ENCODE results near the gene KEAP1.
A peak's percentile ranks its signal among the peaks of the same experiment; 100 is the strongest.

The KEAP1 gene

GRCh38 chr19:10508036-10508435, 4.9 kb upstream of the KEAP1 start:
- no peak for DNase-seq (ENCODE audit: low read depth)
- no peak overlapping the region for H3K4me3 ChIP-seq (ENCODE audit: low read depth, low read length)
- no peak for TF ChIP-seq CTCF (IDR thresholded peaks at IDR 0.05; ENCODE audit: low read depth, low read length, missing control alignments)

- no peak for DNase-seq (ENCODE audit: low read depth)
- peak; percentile 91 for TF ChIP-seq CTCF (IDR thresholded peaks at IDR 0.05; ENCODE audit: low read depth, low read length, missing control alignments)
- H3K4me3 ChIP-seq (ENCODE audit: low read depth, low read length): no peak overlapping the region
Measured at GRCh38 chr19:10505583-10506229, 2.5 kb upstream of the KEAP1 start.

- H3K4me3 ChIP-seq (ENCODE audit: low read depth, low read length): peak overlapping the region; percentile 95
- no peak for TF ChIP-seq CTCF (IDR thresholded peaks at IDR 0.05; ENCODE audit: low read depth, low read length, missing control alignments)
- peak; percentile 71 for DNase-seq (ENCODE audit: low read depth)
Measured at GRCh38 chr19:10502524-10503001, 593 bp downstream of the KEAP1 start.

- no peak for TF ChIP-seq CTCF (IDR thresholded peaks at IDR 0.05; ENCODE audit: low read depth, low read length, missing control alignments)
- no peak for DNase-seq (ENCODE audit: low read depth)
- peak overlapping the region; percentile 95 for H3K4me3 ChIP-seq (ENCODE audit: low read depth, low read length)
Measured at GRCh38 chr19:10501971-10502523, 1.1 kb downstream of the KEAP1 start.

GRCh38 chr19:10500247-10500592, 2.9 kb downstream of the KEAP1 start:
- no peak overlapping the region for H3K4me3 ChIP-seq (ENCODE audit: low read depth, low read length)
- no peak for DNase-seq (ENCODE audit: low read depth)
- TF ChIP-seq CTCF (IDR thresholded peaks at IDR 0.05; ENCODE audit: low read depth, low read length, missing control alignments): no peak

GRCh38 chr19:10499550-10500246, 3.5 kb downstream of the KEAP1 start:
- no peak overlapping the region for H3K4me3 ChIP-seq (ENCODE audit: low read depth, low read length)
- no peak for TF ChIP-seq CTCF (IDR thresholded peaks at IDR 0.05; ENCODE audit: low read depth, low read length, missing control alignments)
- DNase-seq (ENCODE audit: low read depth): no peak

Measured in GM12864 (cell line).